ENCODE measurements around the gene RAB20. TPM values are rescaled to one million over a fixed set of nuclear protein-coding genes. Genes with fewer than 3 reads are reported as not detected.

Gene RAB20
- total RNA-seq, 1 donor from 2014 or later, result 7.8 TPM

DNA sequence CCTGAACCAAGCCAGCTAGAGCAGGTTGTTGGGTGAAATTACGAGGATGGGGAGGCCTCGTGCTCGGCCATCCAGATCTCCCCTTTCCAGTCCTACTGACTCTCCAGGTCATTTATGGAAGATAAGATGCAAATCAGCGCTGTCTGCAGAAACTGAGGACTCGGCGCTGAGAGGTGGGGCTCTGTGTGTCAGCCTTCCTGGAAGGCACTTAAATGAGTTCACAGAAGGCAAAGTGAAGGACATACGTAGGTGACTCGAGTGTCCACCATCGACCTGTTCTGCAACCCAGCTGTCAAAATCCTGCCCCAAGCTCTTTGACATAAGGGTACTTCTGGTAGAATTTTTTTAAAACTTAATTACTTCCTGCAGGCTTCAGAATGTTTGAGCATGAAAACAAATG lies 86.4 kb downstream of the RAB20 start:
- Mint-ChIP-seq H3K4me1 (ENCODE audit: low read depth) (peaks cover 32% of the 10 kb centered on the region), H3K4me3 (ENCODE audit: unreplicated experiment) (no peak overlapping the region), H3K27me3 (ENCODE audit: low read depth) (no peaks in the 10 kb centered on the region), H3K36me3 (ENCODE audit: low read depth) (peaks cover 61% of the 10 kb centered on the region), H3K9me3 (ENCODE audit: low read depth) (no peaks in the 10 kb centered on the region), H3K27ac (ENCODE audit: unreplicated experiment) (peak overlapping the region; percentile 36)
- DNase-seq (ENCODE audit: low spot score), result no peak
- no peak for TF ChIP-seq CTCF (IDR thresholded peaks at IDR 0.05)

- no peak for TF ChIP-seq CTCF (IDR thresholded peaks at IDR 0.05)
- peak overlapping the region; percentile 36 for H3K27ac Mint-ChIP-seq (ENCODE audit: unreplicated experiment)
- peaks cover 32% of the 10 kb centered on the region for H3K4me1 Mint-ChIP-seq (ENCODE audit: low read depth)
- H3K9me3 Mint-ChIP-seq (ENCODE audit: low read depth), result no peaks in the 10 kb centered on the region
- no peaks in the 10 kb centered on the region for H3K27me3 Mint-ChIP-seq (ENCODE audit: low read depth)
- H3K4me3 Mint-ChIP-seq (ENCODE audit: unreplicated experiment), result no peak overlapping the region
- DNase-seq (ENCODE audit: low spot score), result no peak
- peaks cover 61% of the 10 kb centered on the region for H3K36me3 Mint-ChIP-seq (ENCODE audit: low read depth)
Measured at GRCh38 chr13:110474713-110475112, 86.8 kb downstream of the RAB20 start.

Other genes with a start within 250 kb of the RAB20 start
- 23.5 to 28.4 TPM (median 27.1 TPM) in 3 replicates for gene NAXD, start 53.8 kb upstream of the RAB20 start, total RNA-seq
- 50.7 to 60.2 TPM (median 57.9 TPM) in 3 replicates for gene CARS2, start 144.4 kb upstream of the RAB20 start, total RNA-seq
- 11.7 to 14.3 TPM (median 13.4 TPM) in 3 replicates for gene ING1, start 152.0 kb upstream of the RAB20 start, total RNA-seq

Measured in chondrocyte (in vitro differentiated cells).